Epithelial cell of proximal tubule (primary cell): ENCODE measurements around the gene CDT1. TPM values are rescaled to one million over a fixed set of nuclear protein-coding genes. Genes with fewer than 3 reads are reported as not detected.
A peak's percentile ranks its signal among the peaks of the same experiment; 100 is the strongest.

ENCODE experiments used
- DNase-seq: peaks from one replicate; pipeline ENCODE4 v3.0.0-alpha.2; 2011; ENCODE audit warnings: low read depth
- H3K4me3 ChIP-seq: 2 replicates; pipeline ENCODE4 v1.5.1; 2011; ENCODE audit warnings: low read depth, mild to moderate bottlenecking, low read length
- total RNA-seq: library from RNA; depleted of rRNA; stranded (reverse); fragments of >200 nt; gene quantifications from 2 replicates; pipeline ENCODE4 v1.2.3, GENCODE V29; 2015
- TF ChIP-seq, protein P1 (sequence below): conservative IDR thresholded peaks from 2 replicates; pipeline ENCODE4 v1.5.1; 2012; ENCODE audit warnings: low read depth, mild to moderate bottlenecking, low read length

The CDT1 gene
- total RNA-seq, 1 donor from 2014 or later, result 76.2 TPM

- no peak for DNase-seq
- TF ChIP-seq, protein P1, sequence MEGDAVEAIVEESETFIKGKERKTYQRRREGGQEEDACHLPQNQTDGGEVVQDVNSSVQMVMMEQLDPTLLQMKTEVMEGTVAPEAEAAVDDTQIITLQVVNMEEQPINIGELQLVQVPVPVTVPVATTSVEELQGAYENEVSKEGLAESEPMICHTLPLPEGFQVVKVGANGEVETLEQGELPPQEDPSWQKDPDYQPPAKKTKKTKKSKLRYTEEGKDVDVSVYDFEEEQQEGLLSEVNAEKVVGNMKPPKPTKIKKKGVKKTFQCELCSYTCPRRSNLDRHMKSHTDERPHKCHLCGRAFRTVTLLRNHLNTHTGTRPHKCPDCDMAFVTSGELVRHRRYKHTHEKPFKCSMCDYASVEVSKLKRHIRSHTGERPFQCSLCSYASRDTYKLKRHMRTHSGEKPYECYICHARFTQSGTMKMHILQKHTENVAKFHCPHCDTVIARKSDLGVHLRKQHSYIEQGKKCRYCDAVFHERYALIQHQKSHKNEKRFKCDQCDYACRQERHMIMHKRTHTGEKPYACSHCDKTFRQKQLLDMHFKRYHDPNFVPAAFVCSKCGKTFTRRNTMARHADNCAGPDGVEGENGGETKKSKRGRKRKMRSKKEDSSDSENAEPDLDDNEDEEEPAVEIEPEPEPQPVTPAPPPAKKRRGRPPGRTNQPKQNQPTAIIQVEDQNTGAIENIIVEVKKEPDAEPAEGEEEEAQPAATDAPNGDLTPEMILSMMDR, result peak; percentile 7
- no peak overlapping the region for H3K4me3 ChIP-seq
Measured at GRCh38 chr16:88844419-88845036, 40.9 kb downstream of the CDT1 start.

DNA sequence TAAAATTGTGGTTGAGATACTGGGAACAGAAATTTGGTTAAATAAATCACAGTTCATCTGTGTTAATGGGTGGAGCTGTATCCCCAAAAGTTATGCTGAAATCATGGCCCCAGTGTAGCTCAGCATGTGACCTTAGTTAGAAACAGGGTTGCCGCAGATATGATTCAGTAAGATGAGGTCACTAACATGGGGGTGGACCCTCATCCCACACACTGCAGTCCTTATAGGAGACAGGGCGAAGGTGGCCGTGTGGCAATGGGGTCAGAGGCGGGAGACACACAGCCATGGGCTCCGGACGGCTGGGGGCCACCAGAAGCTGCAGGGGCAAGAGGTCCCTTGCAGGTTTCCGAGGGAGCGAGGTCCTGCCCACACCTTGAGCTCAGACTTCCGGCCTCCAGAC lies 42.5 kb downstream of the CDT1 start:
- TF ChIP-seq, protein P1, result no peak
- DNase-seq, result no peak
- H3K4me3 ChIP-seq, result no peak overlapping the region

GRCh38 chr16:88847654-88848053 lies 44.1 kb downstream of the CDT1 start:
- TF ChIP-seq, protein P1, result no peak
- DNase-seq, result no peak
- no peak overlapping the region for H3K4me3 ChIP-seq

DNA sequence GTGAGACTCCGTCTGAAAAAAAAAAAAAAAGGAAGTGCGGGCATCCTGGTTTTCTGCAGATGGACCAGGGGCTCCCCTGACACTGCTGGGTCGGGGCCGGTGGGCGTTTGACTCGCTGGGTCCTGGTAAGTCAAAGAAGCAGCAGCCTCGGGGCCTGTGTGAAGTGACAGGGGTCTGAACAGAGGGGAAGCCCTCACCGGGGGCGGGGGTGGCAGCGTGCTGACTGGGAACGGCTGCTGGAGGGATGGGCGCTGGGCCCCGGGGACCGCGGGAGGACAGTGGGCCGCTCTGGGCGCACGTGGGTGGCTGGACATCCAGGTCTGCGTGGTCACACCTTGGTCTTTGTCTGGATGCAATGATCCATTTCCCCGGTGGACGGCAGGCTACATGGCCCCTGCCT lies 45.0 kb downstream of the CDT1 start:
- TF ChIP-seq, protein P1, result no peak
- H3K4me3 ChIP-seq, result no peak overlapping the region
- DNase-seq, result no peak

GRCh38 chr16:88850531-88851199 lies 47.1 kb downstream of the CDT1 start:
- H3K4me3 ChIP-seq, result no peak overlapping the region
- TF ChIP-seq, protein P1, result no peak

GRCh38 chr16:88851616-88852015 lies 48.0 kb downstream of the CDT1 start:
- DNase-seq, result no peak
- TF ChIP-seq, protein P1, result no peak
- H3K4me3 ChIP-seq, result no peak overlapping the region

More at GRCh38 chr16:88850531-88851199, 47.1 kb downstream of the CDT1 start:
- no peak for DNase-seq
